GM21737 (cell line): Measurements from ENCODE around the gene PFKFB2.

ENCODE experiments used
- ATAC-seq: cut with Tn5 transposase; IDR thresholded peaks from one replicate; pipeline ENCODE4 v1.9.1; 2021; ENCODE audit warnings: mild to moderate bottlenecking, moderate library complexity; ENCODE audit not compliant: unreplicated experiment

Gene PFKFB2

DNA sequence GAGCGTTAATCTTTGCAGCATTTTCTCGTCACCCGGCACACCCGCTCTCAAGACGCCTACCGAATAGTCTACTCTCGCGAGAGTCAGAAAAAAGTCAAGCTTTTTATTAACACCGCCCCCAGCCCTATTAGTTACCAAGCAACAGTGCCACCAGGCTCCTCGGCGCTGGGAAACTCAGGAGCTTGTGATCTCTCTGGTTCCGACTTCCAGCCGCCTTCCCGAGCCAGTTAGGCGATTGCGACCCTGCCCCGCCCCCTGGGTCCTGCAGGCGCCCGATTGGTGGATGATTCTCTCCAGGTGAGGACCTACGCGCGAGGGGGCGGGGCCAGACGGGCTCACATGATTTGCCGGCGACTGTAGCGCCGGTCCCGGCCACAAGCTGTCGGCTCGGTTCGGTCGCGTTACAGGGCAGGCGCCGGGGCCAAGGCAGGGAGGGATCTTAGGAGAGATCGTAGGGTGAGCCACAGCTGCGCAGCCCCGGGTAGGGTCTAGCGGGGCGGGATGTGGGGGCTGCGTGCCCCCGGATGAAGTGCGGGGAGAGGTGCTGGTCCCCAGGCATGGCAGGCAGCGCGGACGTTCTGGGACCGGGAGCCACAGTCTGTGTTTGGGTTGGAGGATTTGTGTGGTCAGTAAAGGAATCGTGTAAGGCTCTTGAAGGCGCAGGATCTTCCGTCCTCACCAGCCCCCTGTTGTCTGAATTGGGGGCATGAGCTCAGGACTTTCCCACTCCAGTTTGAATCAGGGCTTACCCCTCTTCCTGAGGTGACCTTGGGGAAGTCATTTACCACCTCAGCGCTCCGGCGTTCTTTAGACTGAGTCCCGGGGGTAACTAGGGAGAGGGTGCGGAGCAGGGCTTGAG is at the start of gene PFKFB2:
TSS of gene PFKFB2 (plus strand) at position 365 of the 859 bp plus-strand sequence. CDS start 1,443 bp downstream, outside the sequence.
- peak; percentile 73 for ATAC-seq

DNA sequence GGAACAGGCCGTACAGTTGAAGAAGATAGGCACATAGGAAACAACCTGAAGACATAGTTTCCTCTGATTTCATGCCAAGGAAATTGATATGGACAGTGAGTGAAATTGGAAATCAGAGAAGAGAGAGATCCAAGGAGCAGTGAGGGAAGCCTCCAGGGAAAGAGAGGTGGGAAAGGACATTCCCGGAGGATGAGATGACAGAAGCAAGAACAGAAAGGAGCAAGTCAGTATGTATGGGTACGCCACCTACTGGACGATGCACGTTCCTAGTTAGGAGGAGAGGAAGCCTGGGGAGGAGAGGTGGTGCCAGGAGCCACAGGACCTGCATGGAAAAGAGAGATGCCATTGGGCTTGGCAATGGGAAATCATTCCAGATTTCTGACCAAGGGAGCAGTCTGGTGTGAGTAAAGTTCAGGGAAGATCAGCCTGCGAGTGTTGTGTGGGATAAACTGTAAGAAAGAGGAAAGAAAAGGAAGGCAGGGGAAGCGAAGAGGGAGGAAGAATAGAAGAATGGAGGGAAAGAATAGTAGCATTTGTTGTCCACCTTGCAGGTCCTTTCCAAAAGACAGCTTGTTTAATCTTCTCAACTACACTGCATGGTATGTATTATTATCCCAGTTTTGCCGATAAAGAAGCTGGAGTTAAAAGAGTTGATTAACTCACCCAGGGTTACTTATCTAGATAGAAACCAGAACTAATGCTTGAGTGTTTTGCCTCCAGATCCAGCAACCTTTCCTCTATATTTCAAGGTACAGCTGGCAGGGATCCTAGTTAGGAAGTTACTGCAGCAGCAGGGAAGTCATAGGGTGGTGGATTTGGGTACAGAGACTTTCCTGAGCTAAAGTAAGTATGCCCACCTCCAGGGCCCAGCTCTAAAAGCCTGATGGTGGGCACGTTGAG is 47.9 kb upstream of the PFKFB2 start:
- ATAC-seq, result no peak

DNA sequence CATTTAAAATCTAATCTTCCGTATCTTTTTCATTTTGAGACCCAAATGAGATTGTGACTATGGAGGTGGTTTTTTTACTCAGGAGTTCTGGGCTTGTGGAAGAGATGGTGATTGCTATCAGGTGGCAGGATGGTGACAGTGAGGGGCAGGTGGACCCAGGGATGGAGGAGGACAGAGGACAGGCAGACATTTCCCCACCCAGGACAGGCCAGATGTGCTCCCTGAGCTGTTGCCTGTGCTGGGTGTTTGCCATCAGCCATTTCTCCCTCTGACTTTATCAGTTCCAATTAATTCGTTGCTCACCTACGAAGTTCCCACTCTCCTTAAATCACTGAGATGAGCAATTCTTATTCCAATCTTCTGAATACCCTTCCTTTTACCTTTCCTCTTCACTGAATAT is 47.0 kb upstream of the PFKFB2 start:
- no peak for ATAC-seq

DNA sequence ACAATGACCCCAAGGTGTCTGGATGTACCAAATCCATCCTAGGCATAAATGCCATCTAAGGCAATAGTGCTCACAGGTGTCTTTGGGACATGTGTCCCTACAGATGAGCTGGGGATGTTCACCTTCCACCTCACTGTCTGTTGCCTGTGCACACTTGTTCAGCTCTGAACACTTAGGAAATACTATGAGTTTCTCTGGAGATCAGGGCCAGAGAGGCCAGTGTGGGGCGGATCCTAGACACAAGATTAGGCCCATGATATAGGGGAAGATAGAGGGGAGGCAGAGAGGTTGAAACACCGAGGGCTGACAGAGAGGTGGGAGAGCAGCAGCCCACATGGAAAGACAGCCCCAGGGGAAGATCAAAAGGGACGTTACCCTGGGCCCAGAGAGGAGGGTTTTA is 46.2 kb upstream of the PFKFB2 start:
- no peak for ATAC-seq

DNA sequence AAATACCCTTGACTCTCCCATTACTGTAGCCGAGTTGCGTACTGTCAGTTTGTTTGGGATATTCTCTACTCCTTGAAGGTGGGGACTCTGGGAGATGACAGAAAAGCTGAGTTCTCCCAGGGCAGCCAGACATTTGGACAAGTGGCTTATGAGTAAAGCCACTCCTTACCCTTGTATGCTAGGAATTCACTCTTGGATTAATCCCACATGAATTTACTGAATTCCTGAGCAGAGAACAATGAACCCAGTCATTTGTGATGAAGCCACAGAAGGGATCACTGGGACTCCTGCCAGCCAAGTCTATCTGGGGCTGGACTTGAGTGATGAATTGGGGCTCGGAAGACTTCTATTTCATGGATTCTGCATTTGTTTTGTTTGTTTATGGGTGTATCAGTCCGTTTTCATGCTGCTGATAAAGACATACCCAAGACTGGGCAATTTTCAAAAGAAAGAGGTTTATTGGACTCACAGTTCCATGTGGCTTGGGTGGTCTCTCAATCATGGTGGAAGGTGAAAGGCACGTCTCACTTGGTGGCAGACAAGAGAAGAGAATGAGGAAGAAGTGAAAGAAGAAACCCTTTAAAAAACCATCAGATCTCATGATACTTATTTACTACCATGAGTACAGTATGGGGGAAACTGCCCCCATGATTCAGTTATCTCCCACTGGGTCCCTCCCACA is 45.6 kb upstream of the PFKFB2 start:
- ATAC-seq, result no peak

DNA sequence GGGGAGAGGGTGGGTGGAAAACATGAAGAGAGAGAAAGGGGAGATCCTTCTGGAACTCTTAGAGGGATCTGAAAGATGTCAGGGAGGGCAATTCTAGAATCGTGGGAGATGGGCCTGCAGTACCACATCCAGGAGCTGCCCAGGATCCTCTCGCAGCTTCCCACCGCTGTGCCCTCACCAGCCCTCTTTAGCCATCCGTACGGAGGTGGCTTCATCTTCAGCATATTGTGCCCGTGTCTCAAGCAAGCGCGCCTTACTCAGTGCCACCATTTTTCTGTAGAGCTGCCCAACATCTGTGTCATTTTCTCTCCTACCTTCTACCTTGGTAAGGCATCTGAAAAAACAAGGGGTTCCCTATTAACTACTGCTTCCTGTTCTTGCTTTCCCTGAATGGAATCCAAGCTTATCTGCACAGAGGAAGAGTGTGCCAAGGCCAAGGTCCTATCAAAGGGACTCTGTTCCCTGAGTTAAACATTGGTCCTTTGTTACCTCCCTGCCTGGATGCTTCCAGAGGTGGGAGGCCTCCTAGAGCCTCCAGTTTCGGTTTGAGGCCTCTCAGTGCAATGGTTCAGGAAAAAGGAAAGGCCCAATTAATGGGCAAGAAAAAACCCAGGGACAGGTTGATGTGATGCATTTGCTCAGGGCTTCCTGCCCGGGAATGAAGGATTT is 43.8 kb upstream of the PFKFB2 start:
- ATAC-seq, result no peak

DNA sequence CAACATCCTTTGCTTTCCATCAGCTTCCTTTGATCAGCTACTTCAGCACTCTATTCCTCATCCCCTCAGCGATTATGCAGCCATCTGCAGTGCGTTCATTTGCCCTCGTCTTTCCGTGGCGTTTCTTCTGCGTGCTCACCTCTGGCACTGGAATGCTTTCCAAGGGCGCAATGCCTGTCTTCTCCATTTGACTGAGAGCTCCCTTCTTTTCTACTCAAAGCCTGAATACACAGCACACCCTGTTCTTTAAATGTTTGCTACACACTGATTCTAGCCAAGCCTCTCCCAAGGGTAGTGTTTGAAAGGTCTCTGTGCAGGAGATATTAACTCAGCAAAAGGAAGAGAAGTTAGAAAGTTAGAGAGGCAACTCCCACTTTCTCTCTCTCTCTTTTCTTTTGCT is 43.1 kb upstream of the PFKFB2 start:
- ATAC-seq, result no peak

DNA sequence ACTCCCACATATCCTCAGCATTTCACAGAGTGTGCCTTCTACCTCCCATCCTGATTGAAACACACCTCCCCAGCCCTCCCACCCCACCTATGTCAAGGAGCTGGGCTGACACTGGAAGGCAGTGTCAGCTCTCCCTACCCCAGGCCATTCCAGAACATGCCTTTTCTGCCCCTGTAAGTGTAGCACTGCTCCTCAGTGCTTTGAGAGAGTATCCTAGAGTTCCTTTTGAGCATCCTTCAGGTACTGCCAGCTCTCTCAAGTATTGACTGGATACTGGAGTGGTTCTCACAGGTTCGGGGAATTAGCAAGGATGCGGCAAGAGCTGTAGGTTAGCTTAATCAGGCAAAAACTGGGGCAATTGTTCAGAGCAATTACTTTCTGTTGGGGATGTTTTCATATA is 42.3 kb upstream of the PFKFB2 start:
- no peak for ATAC-seq

DNA sequence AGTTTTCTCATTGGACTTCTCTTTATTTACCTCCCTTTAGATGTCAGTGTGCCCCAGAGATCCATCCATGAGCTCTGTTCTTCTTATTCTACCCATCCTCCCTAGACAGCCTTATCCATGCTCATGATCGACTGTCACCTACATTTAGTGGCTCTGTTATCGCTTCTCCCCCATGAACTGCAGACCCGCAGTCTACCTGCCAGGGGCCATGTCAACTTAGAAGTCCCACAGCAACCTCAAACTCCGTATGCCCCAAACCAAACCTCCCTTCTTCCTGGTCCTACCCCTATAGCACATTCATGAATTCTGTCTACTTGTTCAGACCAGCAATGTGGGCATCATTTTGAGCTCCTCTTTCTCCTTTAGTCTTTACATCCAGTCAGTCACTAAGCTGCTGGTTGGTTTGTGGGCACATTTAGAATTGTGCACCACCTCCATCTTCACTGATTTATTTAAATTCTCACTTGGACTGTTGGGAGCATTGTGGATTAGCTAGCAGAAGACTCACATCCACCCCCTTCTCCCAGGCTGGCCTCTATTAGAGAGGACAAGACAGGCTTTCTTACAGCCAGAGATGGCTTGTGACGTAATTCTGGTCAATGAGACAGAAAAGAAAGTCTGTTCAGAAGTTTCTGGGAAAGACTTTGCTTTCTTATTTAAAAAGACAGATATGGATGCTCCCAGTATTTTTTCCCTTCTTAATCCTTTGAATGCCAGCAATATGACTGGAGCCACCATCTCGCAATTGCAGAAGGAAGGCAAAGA is 39.6 kb upstream of the PFKFB2 start:
- no peak for ATAC-seq

DNA sequence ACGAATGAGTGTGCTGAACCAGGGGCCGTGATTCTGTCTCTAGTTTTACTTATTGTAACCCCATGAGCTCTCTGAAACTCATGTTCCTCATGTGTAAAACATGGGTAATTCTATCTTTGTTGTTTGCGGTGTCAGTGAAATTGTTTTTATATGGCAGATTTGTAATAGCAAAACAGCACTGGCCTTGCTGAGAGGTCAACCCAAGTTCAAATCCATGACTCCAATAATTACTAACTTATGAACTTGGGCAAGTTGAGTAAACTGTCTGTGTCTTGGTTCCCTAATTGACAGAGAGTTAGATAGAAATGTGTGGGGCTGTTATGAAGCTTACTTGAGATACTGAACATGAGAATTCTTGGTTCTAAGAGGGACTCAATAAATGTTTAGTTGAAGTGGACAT is 38.3 kb upstream of the PFKFB2 start:
- no peak for ATAC-seq

DNA sequence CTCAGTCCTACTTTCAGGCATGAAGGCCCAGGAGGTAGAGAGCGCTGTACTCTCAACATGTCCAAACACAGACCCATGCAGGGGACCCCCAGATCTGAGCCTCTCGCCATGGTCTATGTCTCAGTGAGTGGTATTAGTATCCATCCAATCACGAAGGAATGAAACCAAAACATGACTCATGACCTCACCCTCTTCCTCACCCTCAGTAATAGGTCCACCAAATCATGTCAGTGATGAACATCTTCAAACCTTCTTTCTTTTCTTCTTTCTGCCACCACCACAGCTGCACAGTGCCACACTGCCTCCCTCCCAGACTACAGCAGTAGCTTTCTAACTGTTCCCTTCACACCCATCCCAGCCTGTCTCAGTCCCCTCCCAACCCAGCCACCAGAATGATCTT is 37.3 kb upstream of the PFKFB2 start:
- ATAC-seq, result no peak

DNA sequence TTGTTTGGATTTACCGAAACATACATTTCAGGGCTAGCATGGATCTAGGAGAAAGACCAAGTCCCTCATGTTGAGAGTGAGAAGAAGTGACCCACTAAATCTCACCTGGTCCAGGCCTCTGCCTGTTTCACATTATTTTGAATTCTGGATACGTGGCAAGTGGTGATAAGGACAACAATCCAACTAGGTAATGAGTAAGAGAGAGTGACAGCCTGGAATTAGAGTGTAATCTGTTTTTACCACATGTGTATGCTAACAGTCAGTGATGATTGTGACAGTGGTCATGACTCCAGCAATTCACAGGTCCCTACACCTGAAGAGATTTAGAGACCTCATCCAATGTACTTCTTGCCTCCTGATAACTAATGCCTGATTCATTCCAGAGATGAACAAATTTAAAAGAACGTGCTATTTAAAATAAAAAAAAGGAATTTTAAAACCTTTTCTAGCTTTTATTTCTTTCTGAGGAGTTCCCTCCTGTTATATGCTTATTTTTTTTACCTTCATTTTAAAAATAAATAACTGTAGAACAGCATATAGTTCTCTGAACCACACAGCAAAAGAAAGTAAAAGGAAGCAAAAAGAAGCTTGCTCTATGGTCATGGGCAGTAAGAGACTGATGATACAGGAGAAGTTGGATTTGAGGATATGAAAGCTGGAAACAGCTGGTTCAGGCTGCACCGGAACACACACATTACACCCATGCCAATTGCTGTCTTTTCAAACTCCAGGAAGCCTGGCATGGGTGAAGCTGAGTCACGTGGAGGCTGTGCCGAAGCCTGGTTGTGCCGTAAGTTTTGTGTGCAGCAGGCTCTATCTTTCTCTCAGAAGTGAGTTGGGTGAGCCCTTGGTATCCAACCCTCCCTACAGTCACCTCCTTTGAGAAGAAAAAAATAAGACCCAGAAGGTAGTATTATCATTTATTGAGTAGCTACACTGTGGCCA is 35.2 kb upstream of the PFKFB2 start:
- no peak for ATAC-seq

DNA sequence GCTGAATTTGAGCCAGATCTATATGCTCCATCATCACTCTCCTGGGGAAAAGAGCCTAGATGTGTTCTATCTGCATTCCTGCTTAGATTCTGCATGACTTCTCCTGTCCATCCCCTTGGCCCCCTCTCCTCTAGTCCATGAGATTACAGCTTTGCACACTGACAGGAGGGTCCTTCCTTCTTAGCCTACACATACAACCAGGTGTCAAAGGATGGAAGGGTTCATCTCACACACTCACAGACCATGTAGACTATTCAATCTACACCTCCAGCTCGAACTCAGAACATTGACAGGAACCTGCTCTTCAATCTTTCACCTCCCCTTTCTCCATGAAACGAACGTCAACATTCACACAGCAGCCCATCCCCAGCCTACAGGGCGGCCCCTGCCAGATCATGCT is 34.4 kb upstream of the PFKFB2 start:
- ATAC-seq, result no peak

DNA sequence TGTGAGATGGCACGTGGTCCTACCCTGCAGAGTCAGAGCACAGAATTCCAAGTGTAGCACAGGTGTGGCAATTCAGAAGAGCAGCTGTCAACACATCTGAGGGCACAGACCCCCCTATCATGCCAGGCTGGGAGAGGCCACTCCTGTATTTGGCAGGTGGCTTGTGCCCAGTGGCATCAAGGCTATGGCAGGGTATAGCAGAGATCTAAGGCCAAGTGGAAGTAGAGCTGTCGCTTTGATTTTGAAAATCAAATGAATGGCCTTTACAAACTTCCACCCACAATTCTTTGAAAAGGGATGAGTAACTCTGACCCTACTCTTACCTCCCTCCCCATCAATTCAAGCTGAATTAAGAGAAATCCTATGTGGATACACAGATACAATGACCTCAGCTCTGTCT is 33.9 kb upstream of the PFKFB2 start:
- ATAC-seq, result no peak

DNA sequence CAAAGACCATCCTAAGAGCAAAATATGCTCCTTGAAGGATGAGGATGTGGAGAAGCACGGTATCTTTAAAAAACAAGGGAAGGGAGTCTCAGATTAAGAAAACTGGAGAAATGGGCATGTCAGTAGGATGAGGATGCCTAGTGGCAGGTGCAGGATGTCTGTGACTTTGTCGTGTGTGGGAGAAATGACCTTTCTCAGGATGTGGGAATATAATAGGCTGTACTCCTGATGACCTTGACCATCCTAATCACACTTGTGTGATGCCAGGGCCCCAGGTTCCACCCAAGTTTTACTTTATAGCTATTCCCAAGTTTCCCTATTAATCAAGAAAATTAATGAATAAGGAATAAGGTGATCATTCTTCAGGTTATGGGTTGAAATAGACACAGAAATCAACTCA is 33.4 kb upstream of the PFKFB2 start:
- no peak for ATAC-seq

DNA sequence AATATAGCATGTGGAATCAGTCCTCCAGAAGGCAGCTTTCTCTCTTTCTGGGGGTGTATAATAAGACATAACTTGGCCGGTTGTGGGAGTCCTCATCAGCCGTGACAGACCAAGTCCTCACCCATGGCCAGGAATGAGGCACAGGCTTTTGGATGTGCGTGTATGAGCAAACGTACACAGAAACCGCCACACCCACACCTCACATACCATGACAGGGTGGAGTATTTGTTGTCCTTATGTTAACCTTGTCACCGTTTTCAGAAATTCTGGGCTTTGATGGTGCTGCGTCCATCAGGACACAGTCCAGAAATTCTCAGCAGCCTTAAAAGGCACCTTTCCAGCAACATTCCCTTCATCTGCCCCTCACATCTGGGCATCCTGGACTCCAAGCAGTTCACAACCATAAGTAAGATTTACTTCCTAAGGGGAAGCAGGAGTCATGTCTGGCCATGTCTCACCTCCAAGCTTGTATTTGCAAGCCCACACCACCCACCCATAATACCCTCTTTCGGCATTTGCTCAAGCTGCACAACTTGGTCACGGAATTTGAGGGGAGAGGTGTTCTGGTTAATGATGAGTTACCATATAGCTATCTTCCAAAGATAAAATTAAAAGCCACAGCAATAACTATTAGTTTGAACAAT is 32.9 kb upstream of the PFKFB2 start:
- no peak for ATAC-seq

DNA sequence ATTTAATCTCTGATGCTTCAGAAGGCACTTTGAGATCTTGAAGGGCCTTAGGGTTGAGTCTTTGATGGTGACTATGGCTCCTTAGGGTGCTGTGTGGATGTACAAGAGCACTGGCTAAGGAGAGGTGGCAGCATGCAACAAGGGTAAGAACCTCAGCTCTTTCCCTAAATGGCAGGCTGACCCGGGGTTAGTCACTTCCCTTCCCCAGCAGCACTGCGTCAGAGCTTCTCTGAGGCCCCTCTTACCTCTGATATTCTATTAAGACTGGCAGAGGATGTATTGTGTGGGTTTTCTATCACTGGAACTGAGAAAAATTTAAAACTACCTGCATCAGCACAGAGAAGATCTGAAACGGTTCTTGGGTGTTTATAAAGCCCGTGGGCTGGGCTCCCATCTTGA is 32.4 kb upstream of the PFKFB2 start:
- ATAC-seq, result no peak

DNA sequence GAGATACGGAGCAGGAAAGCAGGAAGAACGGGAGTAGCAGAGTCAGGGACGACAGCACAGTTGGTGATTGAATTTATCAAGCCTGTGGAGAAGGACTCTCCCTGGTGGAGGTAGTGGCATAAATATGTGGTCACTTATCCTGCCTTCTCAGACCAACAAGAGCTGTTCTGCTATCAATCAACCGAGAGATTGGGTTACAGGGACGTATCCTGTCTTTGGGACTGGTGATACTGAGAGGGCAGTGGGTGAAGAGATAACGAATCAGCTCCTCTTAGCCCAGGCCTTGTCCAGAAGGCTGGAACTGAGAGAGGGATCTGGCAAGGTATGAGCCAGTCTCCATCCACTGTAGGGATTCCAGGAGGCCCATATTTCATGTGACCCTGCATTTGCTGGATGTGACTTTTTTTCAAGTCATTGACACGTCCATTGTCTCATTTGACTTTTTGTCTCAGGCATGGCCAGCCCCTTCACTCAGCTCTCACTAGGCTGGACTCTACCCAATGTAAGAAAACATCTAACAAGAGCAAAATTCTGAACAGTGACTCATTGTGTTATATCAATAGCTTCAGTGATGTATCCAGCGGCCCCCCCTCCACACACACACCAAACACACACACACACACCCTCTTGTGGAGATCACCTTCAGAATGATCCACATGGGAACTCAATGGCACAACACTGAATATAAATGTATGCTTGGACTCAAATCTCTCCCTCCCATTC is 31.8 kb upstream of the PFKFB2 start:
- no peak for ATAC-seq
